SU-DHL-6 (cell line): ENCODE measurements around the gene RAD23A.

ENCODE experiments used
- H2AFZ ChIP-seq: fragments of 200-600 bp; sonication (generic); 2 replicates; pipeline ENCODE4 v1.6.1; 2014; ENCODE audit warnings: low read depth, mild to moderate bottlenecking, moderate library complexity, mixed read lengths, antibody characterized with exemption, low read length; ENCODE audit not compliant: severe bottlenecking
- H3F3A ChIP-seq: fragments of 200-600 bp; shearing (Covaris generic); 2 replicates; pipeline ENCODE4 v1.6.0; 2016; ENCODE audit warnings: antibody characterized with exemption, mild to moderate bottlenecking; ENCODE audit not compliant: insufficient read depth
- H3K27ac ChIP-seq: fragments of 200-600 bp; sonication (generic); 2 replicates; pipeline ENCODE4 v1.5.1; 2016; ENCODE audit warnings: low read depth, mild to moderate bottlenecking, low read length, moderate library complexity, mixed read lengths
- H3K27me3 ChIP-seq: fragments of 200-600 bp; sonication (generic), shearing (Covaris generic); 2 replicates; pipeline ENCODE4 v1.6.0; 2014; ENCODE audit warnings: mild to moderate bottlenecking, low read length
- H3K36me3 ChIP-seq: fragments of 200-600 bp; sonication (generic); 2 replicates; pipeline ENCODE4 v1.6.1; 2014; ENCODE audit warnings: mild to moderate bottlenecking, low read length, mixed read lengths
- H3K4me2 ChIP-seq: fragments of 300-600, 200-600 bp; shearing (Covaris generic), sonication (generic); 2 replicates; pipeline ENCODE4 v1.6.0; 2014; ENCODE audit warnings: low read length, low read depth, mild to moderate bottlenecking; ENCODE audit not compliant: poor library complexity, severe bottlenecking
- H3K4me3 ChIP-seq: fragments of 200-600 bp; sonication (generic); 2 replicates; pipeline ENCODE4 v1.5.1; 2014; ENCODE audit warnings: antibody characterized with exemption, low read length, mild to moderate bottlenecking, mixed read lengths; ENCODE audit not compliant: insufficient read depth, poor library complexity, severe bottlenecking
- H3K79me2 ChIP-seq: fragments of 200-600 bp; sonication (generic); 2 replicates; pipeline ENCODE4 v1.6.1; 2014; ENCODE audit warnings: mild to moderate bottlenecking, low read length, moderate library complexity; ENCODE audit not compliant: insufficient read depth
- H3K9ac ChIP-seq: fragments of 200-600 bp; sonication (generic); 2 replicates; pipeline ENCODE4 v1.7.0; 2014; ENCODE audit warnings: mild to moderate bottlenecking, low read length
- H3K9me2 ChIP-seq: fragments of 200-600 bp; sonication (generic); replicated peaks from 2 replicates; pipeline ENCODE4 v1.6.1; 2014; ENCODE audit warnings: low read length; ENCODE audit not compliant: insufficient read depth
- H3K9me3 ChIP-seq: fragments of 200-600 bp; sonication (generic); 2 replicates; pipeline ENCODE4 v1.6.1; 2014; ENCODE audit warnings: low read length, mixed read lengths; ENCODE audit not compliant: insufficient read depth
- H4K20me1 ChIP-seq: fragments of 200-600 bp; sonication (generic); 2 replicates; pipeline ENCODE4 v1.6.1; 2014; ENCODE audit warnings: low read depth, mild to moderate bottlenecking, antibody characterized with exemption, low read length, moderate library complexity, mixed read lengths
- CTCF ChIP-seq: fragments of 200-600 bp; sonication (generic); IDR thresholded peaks from one replicate; pipeline ENCODE4 v1.5.1; 2017; ENCODE audit warnings: antibody characterized with exemption, mild to moderate bottlenecking, low read length, moderate library complexity; ENCODE audit not compliant: insufficient read depth, poor library complexity, severe bottlenecking
- EZH2phosphoT487 ChIP-seq: fragments of 200-600 bp; sonication (generic), shearing (Covaris generic); conservative IDR thresholded peaks from 2 replicates; pipeline ENCODE4 v1.6.1; 2018; ENCODE audit warnings: mild to moderate bottlenecking, antibody characterized with exemption, low read length, moderate library complexity, mixed read lengths

RAD23A gene

DNA sequence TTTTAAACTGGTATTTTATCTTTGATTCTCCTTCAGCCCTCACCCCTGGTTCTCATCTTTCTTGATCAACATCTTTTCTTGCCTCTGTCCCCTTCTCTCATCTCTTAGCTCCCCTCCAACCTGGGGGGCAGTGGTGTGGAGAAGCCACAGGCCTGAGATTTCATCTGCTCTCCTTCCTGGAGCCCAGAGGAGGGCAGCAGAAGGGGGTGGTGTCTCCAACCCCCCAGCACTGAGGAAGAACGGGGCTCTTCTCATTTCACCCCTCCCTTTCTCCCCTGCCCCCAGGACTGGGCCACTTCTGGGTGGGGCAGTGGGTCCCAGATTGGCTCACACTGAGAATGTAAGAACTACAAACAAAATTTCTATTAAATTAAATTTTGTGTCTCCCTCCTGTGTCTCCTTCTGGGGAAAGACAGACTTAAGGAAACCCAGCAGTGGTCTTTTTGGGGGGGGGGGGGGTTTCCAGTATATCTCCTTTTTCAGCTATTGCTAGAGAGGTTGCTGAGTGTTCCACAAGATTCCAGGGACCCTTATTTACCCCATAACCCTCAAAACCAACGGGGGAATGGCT, 1.5 kb upstream of the RAD23A start:
- Histone ChIP-seq H3K4me3 (no peak overlapping the region), H3K9me3 (no peaks in the 10 kb centered on the region), H3K9ac (no peak overlapping the region), H2AFZ (no peak overlapping the region), H3F3A (peaks cover 69% of the 10 kb centered on the region), H3K79me2 (peaks cover 51% of the 10 kb centered on the region), H3K4me2 (peak overlapping the region; percentile 48), H3K27me3 (no peaks in the 10 kb centered on the region), H3K9me2 (no peaks in the 10 kb centered on the region), H3K36me3 (peaks cover 32% of the 10 kb centered on the region), H3K27ac (peak overlapping the region; percentile 77), H4K20me1 (peaks cover 13% of the 10 kb centered on the region)
- TF ChIP-seq CTCF (no peak), EZH2phosphoT487 (no peak)

- Histone ChIP-seq H3K4me2 (peak overlapping the region; percentile 87), H3K36me3 (peaks cover 13% of the 10 kb centered on the region), H3K9me2 (no peaks in the 10 kb centered on the region), H4K20me1 (no peaks in the 10 kb centered on the region), H3K79me2 (peaks cover 30% of the 10 kb centered on the region), H3K9me3 (no peaks in the 10 kb centered on the region), H3F3A (peaks cover 49% of the 10 kb centered on the region), H2AFZ (no peak overlapping the region), H3K4me3 (peak overlapping the region; percentile 82), H3K27me3 (no peaks in the 10 kb centered on the region), H3K27ac (peak overlapping the region; percentile 68), H3K9ac (peak overlapping the region; percentile 84)
- TF ChIP-seq EZH2phosphoT487, result no peak
- TF ChIP-seq CTCF, result no peak
These were observed 545 bp downstream of the RAD23A start for GRCh38 chr19:12946092-12946721.

- peak overlapping the region; percentile 84 for H3K9ac ChIP-seq
- H4K20me1 ChIP-seq, result no peaks in the 10 kb centered on the region
- TF ChIP-seq EZH2phosphoT487 (no peak), CTCF (no peak)
- no peak overlapping the region for H2AFZ ChIP-seq
- H3K36me3 ChIP-seq, result peaks cover 13% of the 10 kb centered on the region
- no peaks in the 10 kb centered on the region for H3K9me2 ChIP-seq
- H3K4me3 ChIP-seq, result peak overlapping the region; percentile 82
- H3K4me2 ChIP-seq, result peak overlapping the region; percentile 87
- peaks cover 42% of the 10 kb centered on the region for H3F3A ChIP-seq
- no peaks in the 10 kb centered on the region for H3K9me3 ChIP-seq
- peaks cover 30% of the 10 kb centered on the region for H3K79me2 ChIP-seq
- H3K27ac ChIP-seq, result peak overlapping the region; percentile 68
- no peaks in the 10 kb centered on the region for H3K27me3 ChIP-seq
These were observed 1.3 kb downstream of the RAD23A start for GRCh38 chr19:12946731-12947496.
